ENCODE results near the gene CELF4. TPM values are rescaled to one million over a fixed set of nuclear protein-coding genes. Genes with fewer than 3 reads are reported as not detected.

Gene CELF4
- total and polyA plus RNA-seq, 2 donors (not counting 1 experiment from before 2014, with no cell fraction given), result 0.17 TPM; not detected in 1

DNA sequence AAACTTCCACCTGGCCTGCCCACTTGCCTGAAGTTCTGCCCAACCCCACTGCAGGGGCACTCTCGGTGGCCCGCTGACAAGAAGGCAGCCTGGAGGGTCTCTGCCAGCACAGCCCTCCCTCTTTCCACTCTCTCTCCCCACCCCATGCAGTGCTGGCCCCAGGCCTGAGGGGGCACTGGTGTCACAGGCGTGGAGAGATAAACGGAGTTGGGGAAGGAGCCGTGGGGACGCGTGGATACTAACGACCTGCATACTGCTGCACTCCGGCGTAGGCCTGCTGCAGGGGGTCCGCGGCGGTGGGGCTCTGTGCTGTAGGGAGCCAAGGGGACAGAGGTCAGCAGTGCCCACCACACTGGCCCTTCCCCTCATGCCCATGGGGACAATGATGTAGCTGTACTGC, 299.3 kb downstream of the CELF4 start:
- no peaks in the 10 kb centered on the region for H3K4me1 ChIP-seq (ENCODE audit: control insufficient read depth, extremely low read depth, insufficient read depth, low read length)
- DNase-seq (ENCODE audit: low read depth in 2 of 2), result no peak
- no peaks in the 10 kb centered on the region for H3K27me3 ChIP-seq (ENCODE audit: control insufficient read depth, insufficient read depth, low read length)
- no peak overlapping the region for H3K4me2 ChIP-seq (ENCODE audit: extremely low read depth, insufficient read depth, low read length)
- no peaks in the 10 kb centered on the region for H3K79me2 ChIP-seq (ENCODE audit: control insufficient read depth, insufficient read depth, low read length)
- no peaks in the 10 kb centered on the region for H3K36me3 ChIP-seq (ENCODE audit: control insufficient read depth, insufficient read depth, low read length)
- no peak overlapping the region for H3K27ac ChIP-seq (ENCODE audit: insufficient read depth, low read length)
- TF ChIP-seq EZH2 (IDR thresholded peaks at IDR 0.05; ENCODE audit: low read length, missing control alignments), result no peak
- TF ChIP-seq, protein P1, sequence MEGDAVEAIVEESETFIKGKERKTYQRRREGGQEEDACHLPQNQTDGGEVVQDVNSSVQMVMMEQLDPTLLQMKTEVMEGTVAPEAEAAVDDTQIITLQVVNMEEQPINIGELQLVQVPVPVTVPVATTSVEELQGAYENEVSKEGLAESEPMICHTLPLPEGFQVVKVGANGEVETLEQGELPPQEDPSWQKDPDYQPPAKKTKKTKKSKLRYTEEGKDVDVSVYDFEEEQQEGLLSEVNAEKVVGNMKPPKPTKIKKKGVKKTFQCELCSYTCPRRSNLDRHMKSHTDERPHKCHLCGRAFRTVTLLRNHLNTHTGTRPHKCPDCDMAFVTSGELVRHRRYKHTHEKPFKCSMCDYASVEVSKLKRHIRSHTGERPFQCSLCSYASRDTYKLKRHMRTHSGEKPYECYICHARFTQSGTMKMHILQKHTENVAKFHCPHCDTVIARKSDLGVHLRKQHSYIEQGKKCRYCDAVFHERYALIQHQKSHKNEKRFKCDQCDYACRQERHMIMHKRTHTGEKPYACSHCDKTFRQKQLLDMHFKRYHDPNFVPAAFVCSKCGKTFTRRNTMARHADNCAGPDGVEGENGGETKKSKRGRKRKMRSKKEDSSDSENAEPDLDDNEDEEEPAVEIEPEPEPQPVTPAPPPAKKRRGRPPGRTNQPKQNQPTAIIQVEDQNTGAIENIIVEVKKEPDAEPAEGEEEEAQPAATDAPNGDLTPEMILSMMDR (conservative IDR thresholded peaks at IDR 0.05 in 1 of 2, IDR thresholded peaks at IDR 0.05 in 1 of 2; ENCODE audit: low read depth in 1 of 2, low read length in 2 of 2), result no peak
- no peak overlapping the region for H2AFZ ChIP-seq (ENCODE audit: low read length)
- no peaks in the 10 kb centered on the region for H4K20me1 ChIP-seq (ENCODE audit: control insufficient read depth, extremely low read depth, insufficient read depth, low read length)
- H3K9ac ChIP-seq (ENCODE audit: insufficient read depth, low read length), result no peak overlapping the region
- no peaks in the 10 kb centered on the region for H3K9me3 ChIP-seq (ENCODE audit: control insufficient read depth, insufficient read depth, low read depth, low read length)
- H3K4me3 ChIP-seq (replicated peaks in 1 of 4; ENCODE audit: control extremely low read depth in 1 of 4, insufficient read depth in 1 of 4, low read depth in 3 of 4, low read length in 4 of 4), result no peak overlapping the region

DNA sequence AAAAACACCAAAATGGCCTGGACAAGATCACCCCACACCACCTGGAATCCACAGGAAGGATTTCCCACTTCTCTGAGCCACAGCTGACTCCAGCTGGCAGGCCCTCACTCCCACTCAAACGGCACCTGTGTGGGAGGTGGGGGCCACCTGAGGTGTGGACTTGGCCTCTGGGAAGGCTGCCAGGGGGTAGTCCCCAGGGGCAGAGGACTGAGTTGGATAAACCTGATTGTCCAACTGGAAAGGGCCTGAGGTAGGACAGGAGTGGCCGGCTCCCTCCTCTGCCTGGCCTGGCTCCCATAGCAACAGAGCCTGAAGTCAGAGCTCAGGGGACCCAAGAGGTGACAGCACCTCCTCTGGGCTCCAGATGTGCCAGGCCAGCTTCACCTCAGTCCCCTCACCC, 300.2 kb downstream of the CELF4 start:
- H2AFZ ChIP-seq (ENCODE audit: low read length), result no peak overlapping the region
- no peaks in the 10 kb centered on the region for H3K79me2 ChIP-seq (ENCODE audit: control insufficient read depth, insufficient read depth, low read length)
- H3K36me3 ChIP-seq (ENCODE audit: control insufficient read depth, insufficient read depth, low read length), result no peaks in the 10 kb centered on the region
- no peaks in the 10 kb centered on the region for H3K27me3 ChIP-seq (ENCODE audit: control insufficient read depth, insufficient read depth, low read length)
- H4K20me1 ChIP-seq (ENCODE audit: control insufficient read depth, extremely low read depth, insufficient read depth, low read length), result no peaks in the 10 kb centered on the region
- no peak for TF ChIP-seq EZH2 (IDR thresholded peaks at IDR 0.05; ENCODE audit: low read length, missing control alignments)
- TF ChIP-seq, protein P1 (conservative IDR thresholded peaks at IDR 0.05 in 1 of 2, IDR thresholded peaks at IDR 0.05 in 1 of 2; ENCODE audit: low read depth in 1 of 2, low read length in 2 of 2), result no peak
- no peak overlapping the region for H3K27ac ChIP-seq (ENCODE audit: insufficient read depth, low read length)
- DNase-seq (ENCODE audit: low read depth in 2 of 2), result no peak
- H3K4me1 ChIP-seq (ENCODE audit: control insufficient read depth, extremely low read depth, insufficient read depth, low read length), result no peaks in the 10 kb centered on the region
- no peak overlapping the region for H3K4me2 ChIP-seq (ENCODE audit: extremely low read depth, insufficient read depth, low read length)
- H3K9ac ChIP-seq (ENCODE audit: insufficient read depth, low read length), result no peak overlapping the region
- H3K4me3 ChIP-seq (replicated peaks in 1 of 4; ENCODE audit: control extremely low read depth in 1 of 4, insufficient read depth in 1 of 4, low read depth in 3 of 4, low read length in 4 of 4), result no peak overlapping the region
- no peaks in the 10 kb centered on the region for H3K9me3 ChIP-seq (ENCODE audit: control insufficient read depth, insufficient read depth, low read depth, low read length)

DNA sequence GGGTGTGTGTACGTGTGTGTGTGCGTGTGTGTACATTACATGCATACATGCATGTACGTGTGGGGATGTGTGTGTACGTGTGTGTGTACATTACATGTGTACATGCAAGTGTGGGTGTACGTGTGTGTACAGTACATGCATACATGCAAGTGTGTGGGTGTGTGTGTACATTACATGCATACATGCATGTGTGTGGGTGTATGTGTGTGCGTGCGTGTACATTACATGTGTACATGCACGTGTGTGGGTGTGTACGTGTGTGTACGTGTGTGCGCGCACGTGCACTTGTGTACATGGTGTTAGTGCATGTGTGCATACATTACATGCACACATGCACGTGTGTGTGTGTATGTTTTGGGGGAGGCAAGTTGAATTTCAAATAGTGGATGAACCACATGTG, 300.6 kb downstream of the CELF4 start:
- Histone ChIP-seq H2AFZ (ENCODE audit: low read length) (no peak overlapping the region), H3K79me2 (ENCODE audit: control insufficient read depth, insufficient read depth, low read length) (no peaks in the 10 kb centered on the region), H3K4me1 (ENCODE audit: control insufficient read depth, extremely low read depth, insufficient read depth, low read length) (no peaks in the 10 kb centered on the region), H3K27ac (ENCODE audit: insufficient read depth, low read length) (no peak overlapping the region), H3K36me3 (ENCODE audit: control insufficient read depth, insufficient read depth, low read length) (no peaks in the 10 kb centered on the region), H3K9ac (ENCODE audit: insufficient read depth, low read length) (no peak overlapping the region), H3K9me3 (ENCODE audit: control insufficient read depth, insufficient read depth, low read depth, low read length) (no peaks in the 10 kb centered on the region), H3K27me3 (ENCODE audit: control insufficient read depth, insufficient read depth, low read length) (no peaks in the 10 kb centered on the region), H3K4me2 (ENCODE audit: extremely low read depth, insufficient read depth, low read length) (no peak overlapping the region), H3K4me3 (replicated peaks in 1 of 4; ENCODE audit: control extremely low read depth in 1 of 4, insufficient read depth in 1 of 4, low read depth in 3 of 4, low read length in 4 of 4) (no peak overlapping the region), H4K20me1 (ENCODE audit: control insufficient read depth, extremely low read depth, insufficient read depth, low read length) (no peaks in the 10 kb centered on the region)
- TF ChIP-seq, protein P1 (conservative IDR thresholded peaks at IDR 0.05 in 1 of 2, IDR thresholded peaks at IDR 0.05 in 1 of 2; ENCODE audit: low read depth in 1 of 2, low read length in 2 of 2), result no peak
- no peak for TF ChIP-seq EZH2 (IDR thresholded peaks at IDR 0.05; ENCODE audit: low read length, missing control alignments)
- no peak for DNase-seq (ENCODE audit: low read depth in 2 of 2)
